ENCODE measurements around the gene ZDBF2.

GRCh38 chr2:206275312-206276055, 1.0 kb downstream of the ZDBF2 start:
- TF ChIP-seq CTCF (conservative IDR thresholded peaks at IDR 0.05 in 1 of 2, IDR thresholded peaks at IDR 0.05 in 1 of 2; ENCODE audit: low read depth in 1 of 2, low read length in 2 of 2) (no peak), EZH2 (IDR thresholded peaks at IDR 0.05; ENCODE audit: low read length, missing control alignments) (no peak)

Data from fibroblast of lung (primary cell).